Mesodermal cell (in vitro differentiated cells): ENCODE data around the gene SEBOX.

Experiments
- H3K27ac ChIP-seq: 2 replicates; pipeline ENCODE4 v1.7.0; 2013; ENCODE audit warnings: mild to moderate bottlenecking, low read depth, low read length, moderate library complexity; ENCODE audit not compliant: severe bottlenecking
- H3K36me3 ChIP-seq: 2 replicates; pipeline ENCODE4 v1.7.1; 2013; ENCODE audit warnings: mild to moderate bottlenecking, low read length, moderate library complexity; ENCODE audit not compliant: control insufficient read depth, insufficient read depth
- H3K4me1 ChIP-seq: one replicate; pipeline ENCODE4 v1.7.1; 2013; ENCODE audit warnings: mild to moderate bottlenecking, low read length; ENCODE audit not compliant: insufficient read depth, control insufficient read depth, poor library complexity, severe bottlenecking
- H3K4me3 ChIP-seq: 2 replicates; pipeline ENCODE4 v1.7.0; 2013; ENCODE audit warnings: low read length, control low read depth, mild to moderate bottlenecking; ENCODE audit not compliant: insufficient read depth, poor library complexity, severe bottlenecking; ENCODE audit errors: extremely low read depth
- H3K9me3 ChIP-seq: 2 replicates; pipeline ENCODE4 v1.7.1; 2013; ENCODE audit warnings: mild to moderate bottlenecking, low read length, moderate library complexity; ENCODE audit not compliant: control insufficient read depth
- WGBS, 2 experiments: methylation state at CpG; one replicate each; pipeline ENCODE4 v1.1.5; 2013; ENCODE audit warnings: missing lambda C conversion rate in 2 of 2; ENCODE audit not compliant: insufficient coverage in 2 of 2; 5-methylcytosine and 5-hydroxymethylcytosine counted together

The SEBOX gene

DNA sequence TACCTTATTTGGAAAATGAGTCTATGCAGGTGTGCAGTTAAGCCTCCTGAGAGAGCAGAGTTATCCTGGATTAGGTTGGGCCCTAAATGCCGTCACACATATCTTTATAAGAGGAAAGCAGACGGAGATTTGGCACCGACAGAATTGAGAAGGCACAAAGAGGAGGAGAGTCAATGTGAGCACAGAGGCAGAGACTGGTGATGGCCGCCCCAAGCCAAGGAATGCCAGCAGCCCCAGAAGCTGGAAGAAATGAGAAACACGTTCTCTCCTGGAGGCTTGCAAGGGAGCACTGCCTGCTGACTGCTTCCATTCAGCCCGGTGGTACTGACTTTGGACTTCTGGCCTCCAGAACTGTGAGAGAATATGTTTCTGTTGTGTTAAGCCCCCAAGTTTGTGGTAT lies 37.8 kb upstream of the SEBOX start:
- no peak overlapping the region for H3K27ac ChIP-seq
- WGBS, 2 experiments: 78 to 80% methylated on average over 5 to 6 of the region's 6 CpGs
- H3K9me3 ChIP-seq: no peaks in the 10 kb centered on the region
- H3K4me3 ChIP-seq: no peak overlapping the region
- H3K4me1 ChIP-seq: peaks cover 21% of the 10 kb centered on the region
- peaks cover 5% of the 10 kb centered on the region for H3K36me3 ChIP-seq

DNA sequence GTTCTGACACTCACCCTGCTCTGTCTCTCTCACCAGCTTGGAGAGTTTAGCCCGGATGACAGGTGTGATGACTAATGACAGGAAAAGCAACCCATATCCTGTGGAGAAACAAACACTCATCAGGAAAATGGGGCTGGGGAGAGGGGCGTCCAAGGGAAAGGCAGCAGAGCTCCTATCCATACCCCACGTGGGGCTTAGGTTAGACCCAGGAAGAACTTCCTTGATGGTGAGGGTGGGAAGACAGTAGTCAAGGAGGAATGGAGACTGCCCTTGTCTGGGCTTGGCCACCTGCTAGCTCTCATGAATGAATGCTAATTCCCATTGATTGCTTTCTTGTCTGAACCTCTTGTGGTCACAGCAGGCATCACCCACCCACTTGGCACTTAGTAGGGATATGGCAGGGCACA lies 37.2 kb upstream of the SEBOX start:
- WGBS, 2 experiments: no CpG with 5 or more reads among the region's 3 CpGs
- no peak overlapping the region for H3K4me3 ChIP-seq
- H3K36me3 ChIP-seq: peaks cover 5% of the 10 kb centered on the region
- H3K9me3 ChIP-seq: no peaks in the 10 kb centered on the region
- no peak overlapping the region for H3K27ac ChIP-seq
- peaks cover 19% of the 10 kb centered on the region for H3K4me1 ChIP-seq

DNA sequence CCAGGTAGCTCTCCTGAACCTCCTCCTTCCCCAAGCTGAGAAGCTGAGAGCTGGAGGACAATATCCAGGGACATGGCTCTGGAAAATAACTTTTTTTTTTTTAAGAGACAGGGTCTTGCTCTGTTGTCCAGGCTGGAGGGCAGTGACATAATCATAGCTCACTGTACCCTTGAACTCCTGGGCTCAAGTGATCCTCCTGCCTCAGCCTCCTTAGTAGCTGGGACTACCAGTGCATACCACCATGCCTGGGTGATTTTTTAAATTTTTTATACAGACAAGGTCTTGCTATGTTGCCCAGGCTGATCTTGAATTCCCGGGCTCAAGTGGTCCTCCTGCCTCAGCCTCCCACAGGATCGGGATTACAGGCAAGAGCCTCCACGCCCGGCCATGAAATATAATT lies 34.8 kb upstream of the SEBOX start:
- H3K36me3 ChIP-seq: peaks cover 27% of the 10 kb centered on the region
- 90 to 100% methylated on average over 2 to 4 of the region's 4 CpGs for WGBS, 2 experiments
- H3K27ac ChIP-seq: no peak overlapping the region
- H3K4me1 ChIP-seq: peaks cover 36% of the 10 kb centered on the region
- H3K4me3 ChIP-seq: no peak overlapping the region
- no peaks in the 10 kb centered on the region for H3K9me3 ChIP-seq

DNA sequence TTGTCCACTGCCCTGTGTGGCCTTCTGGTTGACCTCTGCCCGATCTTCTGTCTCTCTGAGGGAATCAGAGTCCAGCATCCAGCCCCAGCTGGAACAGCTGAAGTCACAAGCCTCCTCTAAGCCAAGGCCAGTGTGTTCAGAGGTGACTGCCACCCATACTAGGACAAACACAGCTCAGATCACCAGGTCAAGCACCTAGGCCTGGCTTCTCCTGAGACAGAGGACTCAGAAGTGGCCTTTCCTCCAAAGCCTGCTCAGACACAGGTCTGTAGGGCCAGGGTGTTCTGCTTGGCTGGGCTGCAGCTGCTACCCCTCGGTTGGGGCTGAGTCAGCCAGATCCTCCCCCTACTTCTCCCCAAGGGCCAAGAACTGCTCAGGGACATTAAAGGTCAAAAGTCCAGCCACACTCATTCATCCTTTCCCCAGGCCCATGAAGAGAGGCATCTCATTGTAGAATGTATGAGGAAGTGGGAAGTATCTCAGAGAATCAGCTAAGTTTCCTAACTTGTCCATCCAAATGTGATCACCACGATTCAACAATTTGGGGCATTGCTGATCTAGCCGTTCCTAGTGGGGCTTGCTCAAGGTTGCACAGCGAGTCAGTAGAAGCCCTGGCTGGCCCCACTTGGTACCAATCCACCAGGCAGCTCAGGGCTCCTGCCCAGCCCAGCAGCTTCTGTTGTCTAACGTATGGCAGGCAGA lies 33.4 kb upstream of the SEBOX start:
- peak overlapping the region; percentile 23 for H3K27ac ChIP-seq
- no peak overlapping the region for H3K4me3 ChIP-seq
- H3K36me3 ChIP-seq: peaks cover 29% of the 10 kb centered on the region
- H3K4me1 ChIP-seq: peaks cover 50% of the 10 kb centered on the region
- H3K9me3 ChIP-seq: no peaks in the 10 kb centered on the region
- WGBS, 2 experiments: 94 to 98% methylated on average over 5 to 6 of the region's 6 CpGs

DNA sequence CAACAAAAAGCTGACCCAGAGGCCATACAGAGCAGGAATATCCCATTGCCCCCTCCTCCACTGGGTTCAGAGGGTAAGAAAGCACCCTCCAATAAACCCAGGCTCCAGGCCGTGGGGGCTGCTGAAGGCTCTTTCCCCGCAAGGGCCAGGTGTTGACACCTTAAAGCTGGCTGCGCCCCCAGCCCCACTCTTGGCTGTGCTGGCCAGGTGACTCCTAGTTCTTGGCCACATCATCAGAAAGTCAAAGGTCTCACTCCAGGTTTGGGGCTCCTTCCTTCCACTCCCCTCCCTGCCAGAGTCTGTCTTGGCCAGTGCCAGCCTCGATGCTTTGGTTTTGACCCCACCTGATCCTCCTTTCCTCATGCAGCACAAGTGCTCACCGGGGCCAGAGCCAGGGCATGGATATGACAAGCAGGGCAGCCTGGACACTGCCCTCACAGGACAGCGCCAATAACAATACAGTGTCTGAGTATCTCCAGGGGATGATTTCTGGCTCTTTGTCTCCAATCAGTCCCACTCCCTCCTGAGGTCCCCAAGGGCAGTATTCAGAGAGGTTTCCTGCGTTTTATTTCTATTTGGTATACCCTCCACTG lies 32.8 kb upstream of the SEBOX start:
- no peak overlapping the region for H3K4me3 ChIP-seq
- H3K36me3 ChIP-seq: peaks cover 35% of the 10 kb centered on the region
- H3K9me3 ChIP-seq: no peaks in the 10 kb centered on the region
- 86 to 90% methylated on average over 6 to 7 of the region's 7 CpGs for WGBS, 2 experiments
- peaks cover 51% of the 10 kb centered on the region for H3K4me1 ChIP-seq
- peak overlapping the region; percentile 23 for H3K27ac ChIP-seq

DNA sequence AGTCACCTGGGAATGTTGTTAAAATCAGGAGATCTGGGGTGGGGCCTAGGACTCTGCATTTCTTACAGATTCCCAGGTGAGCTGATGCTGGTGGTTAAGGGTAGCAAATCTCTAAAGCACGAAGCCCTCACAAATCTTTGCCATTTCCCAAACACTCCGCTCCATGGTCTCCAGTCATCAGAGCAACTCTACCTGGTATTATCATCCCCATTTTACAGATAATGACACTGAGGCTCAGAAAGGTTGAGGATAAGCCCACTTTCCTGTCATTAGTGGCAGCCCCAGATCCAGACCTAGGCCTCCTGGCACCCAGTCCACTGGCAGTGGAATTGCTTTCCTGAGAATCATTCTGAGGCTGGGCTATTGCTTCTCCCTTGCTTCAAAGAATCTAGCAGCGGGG lies 32.3 kb upstream of the SEBOX start:
- peak overlapping the region; percentile 36 for H3K27ac ChIP-seq
- H3K4me1 ChIP-seq: peaks cover 51% of the 10 kb centered on the region
- H3K36me3 ChIP-seq: peaks cover 36% of the 10 kb centered on the region
- H3K9me3 ChIP-seq: no peaks in the 10 kb centered on the region
- 94 to 100% methylated on average over 2 to 3 of the region's 3 CpGs for WGBS, 2 experiments
- no peak overlapping the region for H3K4me3 ChIP-seq

DNA sequence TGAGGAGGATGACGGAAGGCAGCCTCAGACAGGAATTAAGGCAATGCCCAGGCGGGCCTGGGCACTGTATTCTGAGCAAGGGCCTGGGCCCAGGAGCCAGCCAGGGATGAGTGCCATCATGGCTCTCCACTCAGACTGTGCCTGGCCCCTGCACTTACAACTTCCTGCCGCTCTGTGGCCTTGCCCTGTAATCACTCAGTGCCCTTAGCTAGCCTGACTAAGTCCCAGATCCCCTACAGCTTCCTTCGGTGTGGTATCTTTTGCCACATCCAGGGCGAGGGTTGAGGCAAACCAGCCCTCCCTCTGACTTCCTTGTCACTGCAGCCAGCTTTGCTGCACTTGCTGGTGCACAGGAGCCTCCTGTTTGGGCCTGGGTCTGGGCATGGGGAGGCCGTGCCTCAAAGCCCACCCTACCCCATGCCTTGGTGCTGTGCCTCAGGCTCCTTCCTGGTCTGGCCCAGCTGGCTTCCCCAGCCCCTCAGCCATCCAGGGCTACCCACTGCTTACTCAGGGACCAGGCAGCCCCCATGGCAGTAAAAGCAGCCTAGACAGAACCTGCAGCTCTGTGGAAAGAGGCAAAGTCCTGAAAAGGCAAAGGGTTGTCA lies 31.7 kb upstream of the SEBOX start:
- H3K4me1 ChIP-seq: peaks cover 54% of the 10 kb centered on the region
- H3K4me3 ChIP-seq: no peak overlapping the region
- no peaks in the 10 kb centered on the region for H3K9me3 ChIP-seq
- peaks cover 38% of the 10 kb centered on the region for H3K36me3 ChIP-seq
- WGBS, 2 experiments: 66 to 75% methylated on average over 3 to 6 of the region's 6 CpGs
- H3K27ac ChIP-seq: peak overlapping the region; percentile 36

DNA sequence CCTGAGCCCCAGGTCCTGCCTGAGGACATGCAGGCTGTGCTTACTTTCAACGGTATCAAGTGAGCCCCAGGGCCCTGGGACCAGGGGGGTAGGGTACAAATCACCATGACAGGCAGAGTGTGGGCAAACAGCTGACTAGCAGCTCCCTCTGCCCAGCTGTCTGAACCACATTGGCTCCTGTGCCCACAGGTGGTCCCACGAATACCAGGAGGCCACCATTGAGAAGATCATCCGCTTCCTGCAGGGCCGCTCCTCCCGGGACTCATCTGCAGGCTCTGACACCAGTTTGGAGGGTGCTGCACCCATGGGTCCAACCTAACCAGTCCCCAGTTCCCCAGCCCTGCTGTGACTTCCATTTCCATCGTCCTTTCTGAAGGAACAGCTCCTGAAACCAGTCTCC lies 31.0 kb upstream of the SEBOX start:
- H3K36me3 ChIP-seq: peaks cover 45% of the 10 kb centered on the region
- H3K9me3 ChIP-seq: peaks cover 5% of the 10 kb centered on the region
- H3K4me3 ChIP-seq: no peak overlapping the region
- H3K27ac ChIP-seq: no peak overlapping the region
- H3K4me1 ChIP-seq: peaks cover 54% of the 10 kb centered on the region
- 92 to 96% methylated on average over 6 of the region's 6 CpGs for WGBS, 2 experiments

DNA sequence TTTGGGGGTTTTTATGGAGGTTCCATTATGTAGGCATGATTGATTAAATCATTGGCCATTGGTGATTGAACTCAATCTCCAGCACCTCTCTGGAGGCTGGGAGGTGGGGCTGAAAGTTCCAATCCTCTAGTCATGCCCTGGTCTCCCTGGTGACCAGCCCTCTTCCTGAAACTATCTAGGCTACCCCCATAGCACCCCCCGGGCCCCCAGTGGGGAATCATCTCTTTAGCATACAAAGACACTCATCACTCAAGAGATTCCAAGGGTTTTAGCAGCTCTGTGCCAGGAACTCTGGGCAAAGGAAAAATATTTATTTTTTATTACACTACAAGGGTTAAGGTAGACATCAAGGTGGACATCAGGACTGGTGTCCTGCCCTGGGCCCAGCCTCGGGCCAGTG lies 30.4 kb upstream of the SEBOX start:
- Histone ChIP-seq H3K4me3 (no peak overlapping the region), H3K9me3 (peaks cover 10% of the 10 kb centered on the region), H3K36me3 (peaks cover 51% of the 10 kb centered on the region), H3K27ac (peak overlapping the region; percentile 43), H3K4me1 (peaks cover 54% of the 10 kb centered on the region)
- whole genome bisulfite sequencing, 2 experiments: 100% methylated on average over 1 of the region's 2 CpGs

DNA sequence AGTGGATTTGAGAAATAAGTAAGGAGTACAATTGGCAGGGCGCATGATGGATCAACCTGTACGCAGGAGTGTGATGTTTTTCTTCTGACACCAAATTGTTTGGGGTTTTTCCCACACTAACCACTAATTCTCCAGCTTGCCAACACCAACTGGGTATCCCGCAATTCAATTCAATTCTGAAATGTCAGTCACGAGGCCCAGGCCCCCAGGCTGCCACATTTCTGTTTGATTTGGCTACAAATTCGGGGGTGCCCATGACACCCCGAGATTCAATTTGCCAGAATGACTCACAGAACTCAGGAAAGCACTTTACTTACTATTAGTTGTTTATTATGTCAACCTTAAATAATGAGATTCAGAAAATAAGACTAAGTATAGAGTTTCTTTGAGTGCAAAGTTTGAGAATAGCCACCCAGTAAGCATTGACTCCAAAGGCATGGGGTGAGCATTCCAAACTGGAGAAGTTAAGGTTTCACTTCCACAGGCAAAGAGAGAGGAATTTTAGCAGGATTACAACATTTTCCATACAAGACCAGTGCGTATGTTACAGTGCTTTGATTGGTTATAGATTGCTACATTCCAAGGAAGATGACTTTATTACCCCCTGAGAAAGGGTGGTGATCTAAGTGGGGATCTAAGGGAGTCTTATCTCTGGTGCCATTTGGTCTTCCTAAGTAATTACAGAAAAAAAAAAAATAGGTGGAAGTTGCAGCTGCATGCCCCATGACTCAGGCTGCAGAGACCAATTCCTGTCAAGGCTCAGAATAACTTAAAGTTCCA lies 29.5 kb upstream of the SEBOX start:
- Histone ChIP-seq H3K4me1 (peaks cover 54% of the 10 kb centered on the region), H3K27ac (peak overlapping the region; percentile 88), H3K9me3 (peaks cover 10% of the 10 kb centered on the region), H3K4me3 (peak overlapping the region; percentile 8), H3K36me3 (peaks cover 54% of the 10 kb centered on the region)
- 86 to 93% methylated on average over 3 to 5 of the region's 7 CpGs for WGBS, 2 experiments
